HepG2 (cell line): Measurements from ENCODE around the gene NBL1. TPM values are rescaled to one million over a fixed set of nuclear protein-coding genes. Genes with fewer than 3 reads are reported as not detected.
A peak's percentile ranks its signal among the peaks of the same experiment; 100 is the strongest.

ENCODE experiments used
- ATAC-seq: fragments of 200-7000 bp; cut with Tn5 transposase; 3 replicates; pipeline ENCODE4 v1.9.1; 2020; ENCODE audit warnings: mild to moderate bottlenecking, moderate library complexity
- BruUV-seq: library from RNA; stranded (reverse); fragments of 400-500 nt; replicated peaks from 2 replicates; lab custom pipeline; 2021; lab: Mats Ljungman, UMichigan
- CTCF ChIA-PET: fragments of 300-600 bp; formaldehyde crosslinking; extraction: SDS; loops from one replicate; lab custom pipeline; 2021; ENCODE audit warnings: low total read pairs, inconsistent platforms, low intra/inter-chr PET ratio; lab: Yijun Ruan, JAX
- POLR2A ChIA-PET: fragments of 350-600 bp; sonication (Branson Sonifier 250); formaldehyde crosslinking; loops from one replicate; lab custom pipeline; 2020; ENCODE audit warnings: antibody characterized with exemption, inconsistent platforms; lab: Yijun Ruan, JAX
- DNase-seq: peaks from one replicate; pipeline ENCODE4 v3.0.0-alpha.2; 2015; ENCODE audit warnings: low spot score
- FAIRE-seq: peaks from 3 replicates; lab custom pipeline; 2011; peaks lifted over from hg19 to GRCh38; lab: Jason Lieb, UNC
- H2AFZ ChIP-seq: one replicate; pipeline ENCODE4 v1.6.1; 2011; ENCODE audit warnings: low read length, inconsistent platforms
- H3K27ac ChIP-seq: fragments of 300-600 bp; 3 replicates; pipeline ENCODE4 v1.8.0; 2011; ENCODE audit warnings: mixed run types, mild to moderate bottlenecking, mixed read lengths, low read length, inconsistent platforms; ENCODE audit not compliant: insufficient read depth; ENCODE audit errors: extremely low read length
- H3K27me3 ChIP-seq, 2 experiments: fragments of 200-600 bp in 1 of 2; 2 replicates in 1 of 2; 3 replicates in 1 of 2; pipeline versions ENCODE4 v1.6.0 to v1.8.0; 2011; ENCODE audit warnings: low read length in 2 of 2, mild to moderate bottlenecking in 2 of 2, moderate library complexity in 2 of 2, inconsistent platforms in 1 of 2; ENCODE audit not compliant: insufficient read depth in 2 of 2, control insufficient read depth in 1 of 2
- H3K36me3 ChIP-seq, 2 experiments: fragments of 200-600 bp in 1 of 2; replicated peaks in 1 of 2; 2 replicates in 1 of 2; 3 replicates in 1 of 2; pipeline versions ENCODE4 v1.5.1 to v1.8.0; 2011; ENCODE audit warnings: low read length in 2 of 2, inconsistent platforms in 1 of 2; ENCODE audit not compliant: insufficient read depth in 2 of 2, control insufficient read depth in 1 of 2
- H3K4me1 ChIP-seq: 2 replicates; pipeline ENCODE4 v1.5.1; 2012; ENCODE audit warnings: low read length, inconsistent platforms; ENCODE audit not compliant: insufficient read depth
- H3K4me2 ChIP-seq: 2 replicates; pipeline ENCODE4 v1.6.0; 2011; ENCODE audit warnings: low read depth, low read length, inconsistent platforms
- H3K4me3 ChIP-seq, 3 experiments: fragments of 200-600 bp in 1 of 3; sonication (generic), shearing (Covaris generic) in 1 of 3; replicated peaks in 1 of 3; 2 replicates each; pipeline ENCODE4 v1.5.1; 2011 to 2016; ENCODE audit warnings: low read length in 3 of 3, inconsistent platforms in 2 of 3, low read depth in 2 of 3, mild to moderate bottlenecking in 2 of 3, control low read depth in 1 of 3, mixed read lengths in 1 of 3; ENCODE audit not compliant: insufficient read depth in 1 of 3
- H3K79me2 ChIP-seq: one replicate; pipeline ENCODE4 v1.6.1; 2011; ENCODE audit warnings: low read length, inconsistent platforms; ENCODE audit not compliant: insufficient read depth
- H3K9ac ChIP-seq: 2 replicates; pipeline ENCODE4 v1.6.0; 2011; ENCODE audit warnings: mild to moderate bottlenecking, low read depth, low read length, inconsistent platforms; ENCODE audit not compliant: insufficient read depth
- H3K9me3 ChIP-seq: 2 replicates; pipeline ENCODE4 v1.5.1; 2012; ENCODE audit warnings: mild to moderate bottlenecking, low read length
- H4K20me1 ChIP-seq: 2 replicates; pipeline ENCODE4 v1.6.0; 2011; ENCODE audit warnings: inconsistent platforms, mild to moderate bottlenecking, low read length, moderate library complexity; ENCODE audit not compliant: insufficient read depth
- CTCF ChIP-seq: sonication (generic); formaldehyde crosslinking; IDR thresholded peaks from 2 replicates; pipeline ENCODE4 v1.5.0; 2020; ENCODE audit warnings: mild to moderate bottlenecking, missing genetic modification reagents, moderate library complexity
- HMGXB4 ChIP-seq, 2 experiments: sonication (generic) in 1 of 2; formaldehyde crosslinking in 1 of 2; IDR thresholded peaks; 2 replicates each; pipeline versions ENCODE4 v1.4.0 to v1.6.1; 2018 to 2020; ENCODE audit warnings: missing genetic modification reagents in 2 of 2, borderline replicate concordance in 1 of 2, low read depth in 1 of 2, mild to moderate bottlenecking in 1 of 2, missing biosample characterization in 1 of 2
- HNRNPL ChIP-seq: fragments of 200-400 bp; formaldehyde crosslinking; IDR thresholded peaks from 2 replicates; pipeline ENCODE4 v1.6.1; 2017; ENCODE audit warnings: mild to moderate bottlenecking, low read depth, low read length
- NFKBIZ ChIP-seq: IDR thresholded peaks from 2 replicates; pipeline ENCODE4 v1.6.1; 2018; ENCODE audit warnings: missing genetic modification reagents, missing compliant biosample characterization
- RAD21 ChIP-seq: fragments of 450-650 bp; formaldehyde crosslinking; IDR thresholded peaks from 2 replicates; pipeline ENCODE4 v1.5.0; 2020; ENCODE audit warnings: mild to moderate bottlenecking
- STAG1 ChIP-seq: sonication (generic); formaldehyde crosslinking; IDR thresholded peaks from 2 replicates; pipeline ENCODE4 v1.4.0; 2020; ENCODE audit warnings: missing genetic modification reagents
- TEAD3 ChIP-seq: optimal IDR thresholded peaks from 2 replicates; pipeline ENCODE3; 2016; ENCODE audit warnings: borderline replicate concordance
- ZBTB33 ChIP-seq: sonication (generic); formaldehyde crosslinking; IDR thresholded peaks from 2 replicates; pipeline ENCODE4 v1.4.0; 2020; ENCODE audit warnings: missing genetic modification reagents
- ZBTB7A ChIP-seq: sonication (generic); formaldehyde crosslinking; IDR thresholded peaks from 2 replicates; pipeline ENCODE4 v1.8.0; 2022; ENCODE audit warnings: mild to moderate bottlenecking, missing genetic modification reagents
- ZMYM3 ChIP-seq: sonication (generic); formaldehyde crosslinking; IDR thresholded peaks from 2 replicates; pipeline ENCODE4 v1.5.1; 2020; ENCODE audit warnings: mild to moderate bottlenecking, missing genetic modification reagents
- ZNF674 ChIP-seq: sonication (generic); formaldehyde crosslinking; IDR thresholded peaks from 2 replicates; pipeline ENCODE4 v1.5.0; 2020; ENCODE audit warnings: low read depth, mild to moderate bottlenecking, missing genetic modification reagents
- WGBS: methylation state at CpG from one replicate; pipeline ENCODE4 v1.1.6; 2017; ENCODE audit warnings: low lambda C conversion rate; 5-methylcytosine and 5-hydroxymethylcytosine counted together
- in situ Hi-C: cut with HindIII; loops from 2 replicates; pipeline ENCODE4 v1.10.0; 2017; ENCODE audit warnings: low pct_unique_long_range_greater_than_20kb; ENCODE audit not compliant: extremely low pct_ligation_motif_present
- intact Hi-C: fragments of 100-400 bp; cut with micrococcal nuclease; formaldehyde crosslinking; loops from one replicate; pipeline ENCODE4 v1.10.0; 2022; ENCODE audit not compliant: unreplicated experiment
- polyA plus RNA-seq, 8 experiments: library from polyadenylated mRNA; depleted of rRNA in 3 of 8; stranded (reverse) in 7 of 8; unstranded in 1 of 8; fragments of >200 nt; fragmentation: Illumina TruSeq in 4 of 8; extraction: Trizol in 4 of 8; gene quantifications; 2 replicates each; pipeline versions ENCODE4 v1.2.1 to v1.2.3, GENCODE V29; 2011 to 2016; ENCODE audit warnings: low read depth in 4 of 8, missing spikeins in 1 of 8, mixed read lengths in 1 of 8; ENCODE audit not compliant: insufficient read depth in 1 of 8
- total RNA-seq, 5 experiments: library from RNA; depleted of rRNA; stranded (reverse); fragments of >200 nt; fragmentation: Illumina TruSeq; extraction: Trizol; gene quantifications; 2 replicates each; pipeline ENCODE4 v1.2.3, GENCODE V29; 2016; ENCODE audit warnings: low read depth in 1 of 5

Gene NBL1
- total and polyA plus RNA-seq, 2 of the 13 experiments (the other 11 are each of a cell fraction or from before 2014, with no cell fraction given): 2.7 to 13.8 TPM

DNA sequence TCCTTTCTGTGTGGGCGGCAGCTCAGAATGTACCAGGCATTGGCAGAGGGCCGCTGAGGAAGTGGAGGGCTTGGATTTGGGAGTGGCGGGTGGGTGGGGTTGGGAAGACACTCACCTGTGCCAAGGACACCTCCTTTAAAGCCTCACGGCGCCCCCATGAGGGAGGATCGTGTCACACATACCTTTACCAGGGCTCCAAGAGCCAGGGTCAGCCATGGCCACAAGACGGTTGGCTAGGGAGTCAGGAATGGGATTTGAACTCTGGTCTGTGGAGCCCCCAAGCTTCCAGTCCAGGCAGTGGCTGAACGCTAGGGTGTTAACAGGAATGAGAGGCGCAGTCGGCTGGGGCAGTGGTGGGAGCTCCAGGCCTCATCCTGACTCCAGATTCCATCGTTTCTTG lies 4.6 kb downstream of the NBL1 start:
- peak; percentile 53 for DNase-seq
- TF ChIP-seq TEAD3 (CRISPR knock-in tag) (peak; percentile 91), HMGXB4 (CRISPR knock-in tag; IDR thresholded peaks at IDR 0.05; ENCODE audit: borderline replicate concordance in 1 of 2, low read depth in 1 of 2) (0 out of 4 replicates have a peak, but pooled peaks of 1 of the 2 experiments have one; percentile 42), ZBTB33 (peak; percentile 84), ZBTB7A (CRISPR knock-in tag) (no peak), NFKBIZ (CRISPR knock-in tag) (no peak), CTCF (CRISPR knock-in tag) (peak; percentile 82), ZMYM3 (CRISPR knock-in tag) (0 out of 2 replicates have a peak, but pooled peaks have one; percentile 25), RAD21 (peak; percentile 51), HNRNPL (no peak), ZNF674 (CRISPR knock-in tag) (no peak), STAG1 (CRISPR knock-in tag) (peak; percentile 69)
- TF ChIP-seq, all 625 proteins: peak for 7
- in situ Hi-C loops: loop anchor here (5.0 kb wide), 3 partner anchors 51 to 306 kb away; a partner anchor contains a TSS
- no peak for FAIRE-seq
- no TSS peak for BruUV-seq
- CTCF ChIA-PET: no interaction called here
- no peak overlapping the region for H3K4me3 ChIP-seq
- H3K27ac ChIP-seq: no peak overlapping the region
- H3K27me3 ChIP-seq: peaks cover 0 to 10% of the 10 kb centered on the region in 2 experiments; a peak in 2 of 5 replicates
- no peaks in the 10 kb centered on the region for H4K20me1 ChIP-seq
- H3K4me1 ChIP-seq: peaks cover 31% of the 10 kb centered on the region
- 57% methylated on average over 4 of the region's 11 CpGs for WGBS
- no peaks in the 10 kb centered on the region for H3K36me3 ChIP-seq
- intact Hi-C loops: no loop called here
- no peaks in the 10 kb centered on the region for H3K9me3 ChIP-seq
- POLR2A ChIA-PET: no interaction called here
- ATAC-seq: 0 out of 3 replicates have a peak, but pooled peaks have one; percentile 6
- H3K79me2 ChIP-seq: no peaks in the 10 kb centered on the region
- H3K4me2 ChIP-seq: no peak overlapping the region
- H3K9ac ChIP-seq: no peak overlapping the region
- H2AFZ ChIP-seq: no peak overlapping the region
